Neuronal stem cell (in vitro differentiated cells): ENCODE data around the gene NXN.
"Not testable (repeated sequence)": the region's sequence is repeated elsewhere in the genome, so short reads cannot be mapped to it uniquely, and the experiment has no call there.

Experiments used
- DNase-seq: peaks from one replicate; pipeline ENCODE4 v3.0.0-alpha.2; 2013; ENCODE audit warnings: low spot score
- H2AFZ ChIP-seq: one replicate; pipeline ENCODE4 v1.6.1; 2013; ENCODE audit warnings: mild to moderate bottlenecking, low read length, inconsistent platforms
- H2AK5ac ChIP-seq: 2 replicates; pipeline ENCODE4 v1.6.1; 2013; ENCODE audit warnings: low read depth, mild to moderate bottlenecking, inconsistent platforms, low read length, moderate library complexity, mixed read lengths
- H2BK120ac ChIP-seq: 2 replicates; pipeline ENCODE4 v1.6.1; 2013; ENCODE audit warnings: low read depth, mild to moderate bottlenecking, inconsistent platforms, low read length, moderate library complexity, mixed read lengths
- H2BK12ac ChIP-seq: one replicate; pipeline ENCODE4 v1.6.1; 2013; ENCODE audit warnings: low read length, inconsistent platforms
- H2BK15ac ChIP-seq: 2 replicates; pipeline ENCODE4 v1.6.1; 2013; ENCODE audit warnings: mild to moderate bottlenecking, low read length, inconsistent platforms, mixed read lengths
- H2BK5ac ChIP-seq: one replicate; pipeline ENCODE4 v1.6.1; 2013; ENCODE audit warnings: inconsistent platforms, mild to moderate bottlenecking, low read length, moderate library complexity
- H3K14ac ChIP-seq: one replicate; pipeline ENCODE4 v1.6.1; 2013; ENCODE audit warnings: low read length, inconsistent platforms
- H3K18ac ChIP-seq: 2 replicates; pipeline ENCODE4 v1.6.1; 2013; ENCODE audit warnings: low read length, inconsistent platforms
- H3K23ac ChIP-seq: 2 replicates; pipeline ENCODE4 v1.6.1; 2013; ENCODE audit warnings: low read depth, mild to moderate bottlenecking, mixed read lengths, low read length, inconsistent platforms; ENCODE audit not compliant: poor library complexity
- H3K27ac ChIP-seq: replicated peaks from 3 replicates; pipeline ENCODE4 v1.5.1; 2013; ENCODE audit warnings: low read length, inconsistent platforms
- H3K27me3 ChIP-seq, 3 experiments: 2 replicates each; pipeline ENCODE4 v1.6.1; 2013; ENCODE audit warnings: low read length in 3 of 3, mild to moderate bottlenecking in 2 of 3, inconsistent platforms in 1 of 3, low read depth in 1 of 3, mixed read lengths in 1 of 3, moderate library complexity in 1 of 3; ENCODE audit not compliant: control insufficient read depth in 3 of 3, insufficient read depth in 3 of 3
- H3K36me3 ChIP-seq, 2 donors: replicated peaks in 1 of 2; 2 replicates each; pipeline ENCODE4 v1.6.1; 2013; ENCODE audit warnings: low read length in 2 of 2; ENCODE audit not compliant: control insufficient read depth in 2 of 2, insufficient read depth in 2 of 2
- H3K4ac ChIP-seq: 2 replicates; pipeline ENCODE4 v1.6.1; 2013; ENCODE audit warnings: inconsistent platforms, mild to moderate bottlenecking, low read length, moderate library complexity
- H3K4me1 ChIP-seq, 2 donors: 1 replicate in 1 of 2; 2 replicates in 1 of 2; pipeline ENCODE4 v1.6.1; 2013; ENCODE audit warnings: low read length in 2 of 2, low read depth in 1 of 2; ENCODE audit not compliant: control insufficient read depth in 2 of 2, insufficient read depth in 1 of 2
- H3K4me2 ChIP-seq: one replicate; pipeline ENCODE4 v1.6.1; 2013; ENCODE audit warnings: mild to moderate bottlenecking, low read length, inconsistent platforms; ENCODE audit not compliant: insufficient read depth, poor library complexity, severe bottlenecking
- H3K4me3 ChIP-seq, 2 donors: 2 replicates each; pipeline ENCODE4 v1.5.1; 2013; ENCODE audit warnings: low read length in 2 of 2, mild to moderate bottlenecking in 2 of 2, inconsistent platforms in 1 of 2, moderate library complexity in 1 of 2
- H3K79me1 ChIP-seq: one replicate; pipeline ENCODE4 v1.6.1; 2013; ENCODE audit warnings: low read depth, mild to moderate bottlenecking, inconsistent platforms, low read length, moderate library complexity
- H3K9ac ChIP-seq: one replicate; pipeline ENCODE4 v1.6.1; 2013; ENCODE audit warnings: mild to moderate bottlenecking, low read depth, low read length, inconsistent platforms; ENCODE audit not compliant: poor library complexity
- H3K9me3 ChIP-seq, 2 donors: replicated peaks in 1 of 2; 2 replicates each; pipeline versions ENCODE3 to v1.6.1; 2013; ENCODE audit warnings: low read length in 2 of 2, mild to moderate bottlenecking in 2 of 2, inconsistent platforms in 1 of 2, low read depth in 1 of 2, mixed read lengths in 1 of 2, moderate library complexity in 1 of 2; ENCODE audit not compliant: control insufficient read depth in 2 of 2, insufficient read depth in 1 of 2
- H4K8ac ChIP-seq: one replicate; pipeline ENCODE4 v1.6.1; 2013; ENCODE audit warnings: low read depth, mild to moderate bottlenecking, inconsistent platforms, low read length, moderate library complexity
- H4K91ac ChIP-seq: one replicate; pipeline ENCODE4 v1.6.1; 2013; ENCODE audit warnings: low read length, low read depth, mild to moderate bottlenecking, inconsistent platforms; ENCODE audit not compliant: poor library complexity
- WGBS, 2 donors: extraction: QIAGEN DNeasy Blood & Tissue Kit; methylation state at CpG; one replicate each; pipeline ENCODE4 v1.1.7; 2013; ENCODE audit warnings: missing lambda C conversion rate in 2 of 2, mixed read lengths in 1 of 2; ENCODE audit not compliant: insufficient read length in 2 of 2, insufficient replicate concordance in 1 of 2; ENCODE audit errors: extremely low coverage in 2 of 2; 5-methylcytosine and 5-hydroxymethylcytosine counted together

The NXN gene

GRCh38 chr17:791829-792228 lies 187.7 kb downstream of the NXN start:
- Histone ChIP-seq H4K8ac (no peak overlapping the region), H3K23ac (peak overlapping the region; percentile 80), H2BK5ac (no peak overlapping the region), H3K4me2 (no peak overlapping the region), H3K4me1 (peaks cover 3 to 12% of the 10 kb centered on the region in 2 donors), H3K14ac (no peak overlapping the region), H3K9me3 (no peaks in the 10 kb centered on the region), H2BK120ac (no peak overlapping the region), H3K27ac (no peak overlapping the region), H3K79me1 (peaks cover 4% of the 10 kb centered on the region), H2AK5ac (no peak overlapping the region), H3K36me3 (peaks cover 31 to 75% of the 10 kb centered on the region in 2 donors), H3K4me3 (no peak overlapping the region), H3K4ac (no peak overlapping the region), H2AFZ (no peak overlapping the region), H3K27me3 (no peaks in the 10 kb centered on the region), H3K18ac (no peak overlapping the region), H2BK15ac (no peak overlapping the region), H2BK12ac (no peak overlapping the region), H3K9ac (no peak overlapping the region), H4K91ac (no peak overlapping the region)
- WGBS, 2 donors, result no CpG with 5 or more reads among the region's 19 CpGs
- DNase-seq, result no peak

- Histone ChIP-seq H3K36me3 (peaks cover 27 to 71% of the 10 kb centered on the region in 2 donors), H3K4me1 (peaks cover 3 to 12% of the 10 kb centered on the region in 2 donors)
- not testable (repeated sequence) for H2BK5ac ChIP-seq, H2AFZ ChIP-seq, H4K8ac ChIP-seq, H3K27me3 ChIP-seq, H2AK5ac ChIP-seq, H4K91ac ChIP-seq, H3K9me3 ChIP-seq, H3K4me3 ChIP-seq, H3K14ac ChIP-seq, H3K9ac ChIP-seq, H3K23ac ChIP-seq, H2BK15ac ChIP-seq, H3K4ac ChIP-seq, H2BK120ac ChIP-seq, H3K27ac ChIP-seq, H2BK12ac ChIP-seq, H3K79me1 ChIP-seq, H3K4me2 ChIP-seq, H3K18ac ChIP-seq, DNase-seq
- no CpG with 5 or more reads among the region's 12 CpGs for WGBS, 2 donors
Measured at GRCh38 chr17:790874-791247, 188.7 kb downstream of the NXN start.

DNA sequence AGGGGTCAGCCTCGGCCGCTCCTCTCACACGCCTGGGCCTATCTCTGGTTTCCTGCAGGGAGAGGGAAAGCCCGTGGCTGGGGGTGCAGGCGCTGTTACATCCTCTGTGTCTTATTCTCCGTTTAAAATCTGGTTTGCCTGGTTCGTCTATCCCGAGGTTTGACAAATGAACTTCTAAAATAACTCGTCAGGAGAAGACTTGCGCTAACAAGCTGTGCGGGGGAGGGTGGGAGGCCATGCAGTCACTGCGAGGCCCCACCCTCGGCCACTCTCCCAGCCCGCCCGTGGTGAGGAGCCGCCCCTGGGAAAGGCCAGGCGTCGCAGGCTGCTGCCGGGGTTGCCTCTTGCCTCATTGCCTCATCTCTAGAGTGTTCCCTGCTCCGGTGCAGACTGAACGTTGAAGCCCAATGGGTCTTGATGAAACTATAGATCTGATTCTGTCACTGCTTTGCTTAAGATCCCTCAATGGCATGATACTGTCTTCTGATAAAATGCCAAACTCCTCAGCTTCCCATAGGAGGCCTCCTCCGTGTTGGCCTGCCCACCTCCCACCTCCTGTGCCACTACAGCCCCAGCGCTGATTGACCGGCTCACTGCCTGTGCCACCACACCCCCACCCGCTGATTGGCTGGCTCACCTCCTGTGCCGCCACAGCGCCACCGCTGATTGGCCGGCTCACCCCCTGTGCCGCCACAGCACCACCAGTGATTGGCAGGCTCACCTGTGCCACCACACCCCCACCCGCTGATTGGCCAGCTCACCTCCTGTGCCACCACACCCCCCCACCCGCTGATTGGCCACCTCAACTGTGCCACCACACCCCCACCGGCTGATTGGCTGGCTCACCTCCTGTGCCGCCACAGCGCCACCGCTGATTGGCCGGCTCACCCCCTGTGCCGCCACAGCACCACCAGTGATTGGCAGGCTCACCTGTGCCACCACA lies 189.4 kb downstream of the NXN start:
- H3K79me1 ChIP-seq, H3K23ac ChIP-seq, H4K91ac ChIP-seq, H3K4me3 ChIP-seq, H2BK12ac ChIP-seq, H3K9me3 ChIP-seq, H3K27me3 ChIP-seq, H2BK15ac ChIP-seq, H2AK5ac ChIP-seq, H4K8ac ChIP-seq, H3K4me1 ChIP-seq, H2BK120ac ChIP-seq, H3K4me2 ChIP-seq, H3K18ac ChIP-seq, DNase-seq, H2BK5ac ChIP-seq, H3K9ac ChIP-seq, H2AFZ ChIP-seq, H3K14ac ChIP-seq, H3K4ac ChIP-seq: not testable (repeated sequence)
- Histone ChIP-seq H3K36me3 (peaks cover 26 to 75% of the 10 kb centered on the region in 2 donors), H3K27ac (peak overlapping the region; percentile 22)
- WGBS, 2 donors, result no CpG with 5 or more reads among the region's 38 CpGs

DNA sequence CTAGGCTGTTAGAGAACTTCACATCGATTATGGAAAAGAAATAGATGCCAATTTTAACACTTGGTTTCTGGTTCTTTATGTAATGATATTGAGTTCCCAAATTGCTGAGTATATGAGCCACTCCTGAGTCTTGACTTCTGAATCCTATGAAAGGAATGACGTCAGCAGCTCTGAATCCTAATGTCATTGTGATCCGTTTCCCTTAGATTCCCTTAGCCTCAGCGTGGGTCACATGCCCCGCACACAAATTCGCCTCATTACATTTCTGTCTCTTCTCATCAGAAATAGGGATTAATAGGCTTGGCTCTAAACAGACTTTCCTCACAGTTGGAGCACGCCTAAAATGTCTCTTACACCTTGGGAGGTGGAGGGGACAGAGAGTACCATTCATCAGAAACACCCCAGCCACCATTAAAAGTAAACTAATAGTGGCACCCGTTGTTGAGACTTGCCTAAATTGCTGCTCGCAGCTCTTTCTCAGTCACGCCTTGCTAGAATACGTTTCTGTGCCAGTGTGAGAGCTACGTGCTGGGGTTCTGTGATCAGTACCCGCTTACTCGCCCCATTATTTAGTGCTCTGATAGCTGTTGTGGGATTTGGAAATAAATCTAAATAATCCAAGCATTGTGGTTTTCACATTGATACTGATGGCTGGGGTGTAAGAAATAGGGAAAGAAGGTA lies 190.3 kb downstream of the NXN start:
- WGBS, 2 donors, result no CpG with 5 or more reads among the region's 14 CpGs
- H3K36me3 ChIP-seq, result peaks cover 26 to 85% of the 10 kb centered on the region in 2 donors
- peaks cover 0 to 7% of the 10 kb centered on the region in 2 donors for H3K4me1 ChIP-seq
- no peak overlapping the region for H2BK5ac ChIP-seq
- H2AK5ac ChIP-seq, result no peak overlapping the region
- H4K8ac ChIP-seq, result no peak overlapping the region
- H2BK120ac ChIP-seq, result no peak overlapping the region
- no peak overlapping the region for H4K91ac ChIP-seq
- no peak overlapping the region for H3K4me2 ChIP-seq
- H3K18ac ChIP-seq, result no peak overlapping the region
- H3K4ac ChIP-seq, result no peak overlapping the region
- H3K27ac ChIP-seq, result no peak overlapping the region
- H2BK15ac ChIP-seq, result no peak overlapping the region
- no peak overlapping the region for H2BK12ac ChIP-seq
- H2AFZ ChIP-seq, result no peak overlapping the region
- no peaks in the 10 kb centered on the region for H3K9me3 ChIP-seq
- no peaks in the 10 kb centered on the region for H3K79me1 ChIP-seq
- DNase-seq, result no peak
- H3K9ac ChIP-seq, result no peak overlapping the region
- no peak overlapping the region for H3K23ac ChIP-seq
- H3K14ac ChIP-seq, result no peak overlapping the region
- H3K4me3 ChIP-seq, result no peak overlapping the region
- H3K27me3 ChIP-seq, result no peaks in the 10 kb centered on the region
